NCI-H524 treated with DMSO at 0.1 percent for 48 hours (cell line): Measurements from ENCODE around the gene MAK.
A peak's percentile ranks its signal among the peaks of the same experiment; 100 is the strongest.
"Not testable (repeated sequence)": the region's sequence is repeated elsewhere in the genome, so short reads cannot be mapped to it uniquely, and the experiment has no call there.

Source experiments
- DNase-seq: peaks from one replicate; lab custom pipeline; 2025; lab: John Stamatoyannopoulos, UW

Gene MAK

DNA sequence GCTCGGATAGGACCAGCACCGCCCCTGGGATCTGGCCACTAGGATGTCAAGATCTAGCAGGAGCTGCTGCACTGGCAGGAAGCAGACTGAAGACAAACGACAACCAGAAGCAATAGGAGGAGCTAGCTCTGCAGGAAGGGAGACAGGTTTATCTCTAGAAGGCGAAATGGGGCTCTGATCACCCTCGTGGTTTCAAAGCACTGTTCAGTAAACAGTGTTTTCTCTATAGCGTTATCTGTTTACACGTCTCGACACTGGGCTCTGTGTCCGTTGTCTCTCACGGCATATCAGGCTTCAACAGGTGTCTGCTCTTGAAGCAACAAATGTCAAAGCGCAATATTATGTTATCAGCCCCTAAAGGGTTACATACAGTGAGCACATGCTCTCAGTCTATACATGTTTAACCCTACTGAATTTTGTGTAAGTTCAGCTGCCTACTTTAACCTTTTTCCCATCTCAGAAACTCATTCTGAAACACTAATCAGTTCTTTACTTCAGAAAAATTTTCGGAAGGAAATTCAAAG, 66.9 kb downstream of the MAK start:
- DNase-seq, result no peak

DNA sequence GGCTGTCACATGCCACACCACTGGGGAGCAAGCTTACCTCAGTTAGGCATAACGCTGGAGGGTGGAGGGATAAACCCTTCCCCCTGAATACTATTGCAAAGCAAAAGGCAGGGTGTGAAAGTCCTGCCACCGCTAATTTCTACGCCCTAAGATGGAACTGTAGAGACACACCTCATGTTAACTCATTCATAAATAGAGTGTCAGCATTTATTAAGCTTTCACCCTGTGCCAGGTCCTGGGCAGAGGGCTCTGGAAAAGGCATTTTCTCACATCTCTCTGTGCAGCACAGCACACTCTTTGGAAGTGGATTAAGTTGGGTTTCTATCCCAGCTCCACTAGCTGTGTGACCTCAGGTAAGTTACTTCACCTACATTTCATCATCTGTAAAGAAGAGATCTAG, 68.9 kb downstream of the MAK start:
- no peak for DNase-seq

DNA sequence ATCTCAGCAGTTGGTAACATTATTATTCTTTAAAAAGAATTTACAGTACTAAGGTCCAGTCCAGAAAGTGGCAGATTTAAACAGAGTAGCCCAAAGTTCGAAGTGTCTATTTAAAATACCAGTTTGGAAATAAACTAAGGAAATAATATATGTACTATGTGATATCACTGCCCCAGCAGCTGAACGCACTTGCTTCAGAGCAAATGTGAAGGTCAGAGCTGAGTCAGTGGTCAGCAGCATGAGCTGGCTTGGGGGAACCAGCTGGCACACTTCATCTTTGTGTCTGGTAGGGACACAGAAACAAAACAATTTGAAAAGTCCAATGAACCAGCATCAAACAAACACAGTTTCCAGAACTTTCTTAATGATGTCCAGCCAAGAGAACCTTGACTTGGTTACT, 75.3 kb downstream of the MAK start:
- no peak for DNase-seq

DNA sequence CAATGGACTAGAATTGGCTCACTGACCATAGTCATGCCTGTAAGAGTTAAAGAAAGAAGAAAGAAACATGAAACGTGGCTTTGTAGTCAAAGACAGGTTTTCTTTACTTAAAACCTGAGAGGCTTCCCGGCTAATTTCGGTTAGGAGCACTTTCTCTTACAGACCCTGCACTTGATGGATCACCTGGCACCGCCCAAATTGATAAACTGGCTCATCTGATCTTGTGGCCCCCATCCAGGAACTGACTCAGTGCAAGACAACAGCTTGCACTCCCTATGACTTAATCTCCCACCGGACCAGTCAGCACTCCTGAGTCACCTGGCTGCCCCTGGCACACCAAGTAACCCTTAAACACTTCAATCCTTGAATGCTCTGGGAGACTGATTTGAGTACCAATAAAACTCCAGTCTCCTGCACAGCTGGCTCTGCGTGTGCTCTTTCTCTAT, 78.4 kb downstream of the MAK start:
- peak; percentile 78 for DNase-seq

DNA sequence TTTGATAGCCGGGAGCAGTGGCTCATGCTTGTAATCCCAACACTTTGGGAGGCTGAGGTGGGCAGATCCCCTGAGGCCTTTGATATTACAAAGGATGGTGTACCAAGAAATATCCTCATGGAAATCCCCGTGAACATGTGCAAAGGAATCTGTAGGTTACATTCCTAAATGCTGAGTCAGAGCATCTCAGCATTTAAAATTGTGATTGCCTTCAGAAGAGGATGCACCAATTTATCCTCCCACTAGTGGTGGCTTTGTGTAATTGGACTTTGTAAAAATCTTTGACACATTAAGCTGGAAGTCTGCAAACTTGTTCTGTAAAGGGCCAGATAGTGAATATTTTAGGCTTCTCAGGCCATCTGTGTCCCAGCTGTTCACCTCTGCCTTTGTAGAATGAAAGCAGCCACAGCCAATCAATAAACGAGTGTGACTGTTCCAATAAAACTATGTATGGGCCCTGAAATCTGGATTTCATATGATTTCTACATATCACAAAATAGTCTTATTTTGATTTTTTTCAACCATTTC, 79.0 kb downstream of the MAK start:
- peak; percentile 51 for DNase-seq

DNA sequence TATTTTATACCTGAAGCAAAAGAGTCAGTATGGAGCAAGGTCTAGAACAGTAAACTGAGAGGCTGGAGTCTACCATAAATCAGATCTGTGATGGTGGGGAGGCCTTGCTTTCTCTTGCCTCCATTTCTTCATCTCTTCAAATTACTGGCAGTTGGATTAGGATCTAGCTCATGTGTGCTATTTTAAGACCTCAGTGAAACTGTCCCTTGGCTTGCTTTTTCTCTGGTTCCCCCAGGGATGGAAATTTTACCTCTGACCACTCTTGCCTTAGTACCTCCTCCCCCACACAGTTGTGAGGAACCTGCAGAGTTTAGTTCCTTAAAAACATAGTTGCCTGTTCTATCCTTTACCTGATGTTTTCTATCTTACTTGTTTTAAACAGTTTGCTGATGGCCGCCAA, 82.3 kb downstream of the MAK start:
- no peak for DNase-seq

DNA sequence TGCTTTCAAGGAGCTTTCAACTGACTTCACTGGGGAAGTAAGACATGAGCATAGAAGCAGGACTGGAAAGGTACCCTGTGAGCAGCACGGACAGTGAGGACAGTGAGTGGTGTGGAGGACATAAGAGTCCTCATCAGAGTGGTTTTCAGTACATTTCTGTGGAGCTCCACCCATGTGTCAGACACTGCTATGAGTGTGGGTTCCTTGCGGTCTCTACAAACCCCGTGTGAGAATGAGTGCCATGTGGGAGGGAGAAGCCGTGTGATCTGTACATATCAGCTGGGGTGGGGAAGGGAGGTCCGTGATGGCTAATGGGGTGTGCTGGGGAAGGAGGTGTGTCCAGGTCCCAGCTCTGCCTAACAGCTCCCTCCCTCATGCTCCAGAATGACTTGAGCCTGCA, 86.6 kb downstream of the MAK start:
- not testable (repeated sequence) for DNase-seq

DNA sequence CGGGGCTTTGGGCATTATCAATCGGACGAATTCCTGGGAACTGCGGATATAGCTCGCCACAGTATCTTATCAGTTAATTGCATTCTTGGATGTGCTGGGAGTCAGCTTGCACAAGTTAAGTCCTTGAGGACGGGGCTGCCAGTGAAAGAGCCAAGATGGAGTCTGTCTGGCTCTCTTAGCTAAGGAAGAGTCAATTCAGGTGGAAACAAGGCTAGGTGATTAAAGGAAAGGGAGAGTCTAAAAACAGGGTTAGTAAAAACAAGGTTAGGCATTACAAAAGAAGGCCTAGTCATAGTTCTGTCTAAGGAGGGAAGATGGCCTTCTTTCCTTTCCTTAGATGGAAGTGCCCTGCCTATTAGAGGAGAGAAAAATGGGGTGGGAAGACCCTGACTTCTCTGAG, 87.8 kb downstream of the MAK start:
- DNase-seq, result not testable (repeated sequence)

DNA sequence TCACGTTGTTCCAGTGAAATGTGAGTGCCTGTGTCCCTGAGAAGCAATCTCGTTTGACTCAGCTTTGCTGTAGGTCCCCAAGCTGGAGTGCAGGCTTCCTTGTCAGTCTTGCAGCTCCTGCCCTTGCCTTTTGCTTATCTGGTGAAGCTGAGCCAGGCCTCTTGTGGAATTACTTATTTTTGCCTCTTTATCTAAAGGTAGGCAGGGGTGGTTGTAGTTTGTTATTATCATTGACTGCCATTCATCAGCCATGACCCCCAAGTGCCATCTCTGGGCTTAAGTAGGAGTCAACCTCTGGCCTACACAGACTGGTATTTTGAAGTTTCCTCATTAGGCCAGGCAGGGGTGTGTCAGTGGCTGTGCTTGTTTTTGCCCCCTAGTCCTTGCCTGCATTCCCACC, 88.6 kb downstream of the MAK start:
- no peak for DNase-seq

DNA sequence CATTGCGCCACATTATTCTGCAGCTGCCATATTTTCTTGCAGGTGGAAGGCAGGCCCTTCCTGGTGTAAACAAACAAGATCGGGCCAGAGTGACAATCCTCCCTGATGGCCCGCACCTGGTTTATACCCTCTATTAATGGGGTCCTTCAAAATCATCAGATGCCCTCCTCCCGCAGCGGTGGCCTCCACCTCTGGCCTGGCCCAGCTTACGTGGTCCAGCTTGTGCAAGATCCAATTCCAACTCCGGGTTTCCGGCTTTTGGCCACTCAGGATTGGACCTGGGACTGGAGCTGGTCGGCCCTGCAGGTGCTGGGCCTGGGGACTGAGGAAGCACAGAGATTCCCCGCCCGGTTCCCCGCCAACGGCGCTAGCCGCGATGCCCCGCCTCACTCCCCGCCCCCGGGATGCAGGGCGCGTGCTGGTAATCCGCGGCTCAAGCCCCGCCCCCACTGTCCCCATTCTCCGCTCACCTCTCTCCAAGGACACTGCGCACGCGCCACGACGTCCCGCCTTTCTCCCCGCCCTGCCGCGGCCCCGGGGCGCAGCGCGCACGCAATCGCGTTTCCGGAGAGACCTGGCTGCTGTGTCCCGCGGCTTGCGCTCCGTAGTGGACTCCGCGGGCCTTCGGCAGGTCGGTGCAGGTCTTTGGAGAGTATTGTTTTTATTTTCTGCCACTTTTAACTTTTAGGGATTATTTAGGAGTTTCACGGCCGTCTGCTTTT, 90.9 kb downstream of the MAK start, which contains the start of gene TMEM14B:
Gene TMEM14B (plus strand): TSS at position 555 of the 722 bp plus-strand sequence. CDS start 1,441 bp downstream, outside the sequence.
- DNase-seq, result peak; percentile 83

DNA sequence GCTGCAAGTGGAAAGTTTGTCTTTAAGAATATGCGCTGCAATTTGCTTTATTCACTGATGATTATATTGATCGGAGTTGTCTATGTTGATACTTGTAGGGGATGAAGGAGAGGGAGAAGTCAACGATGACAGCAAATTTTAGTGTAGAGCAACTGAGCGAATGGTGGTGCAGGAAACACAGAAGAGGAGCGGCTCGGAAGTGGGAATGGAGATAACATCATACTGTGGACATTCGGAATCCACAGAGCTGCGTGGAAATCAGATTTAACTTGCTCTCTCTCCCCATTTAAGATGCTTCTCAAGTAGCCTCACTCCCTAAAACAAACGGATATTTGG, 91.5 kb downstream of the MAK start:
- DNase-seq, result no peak

DNA sequence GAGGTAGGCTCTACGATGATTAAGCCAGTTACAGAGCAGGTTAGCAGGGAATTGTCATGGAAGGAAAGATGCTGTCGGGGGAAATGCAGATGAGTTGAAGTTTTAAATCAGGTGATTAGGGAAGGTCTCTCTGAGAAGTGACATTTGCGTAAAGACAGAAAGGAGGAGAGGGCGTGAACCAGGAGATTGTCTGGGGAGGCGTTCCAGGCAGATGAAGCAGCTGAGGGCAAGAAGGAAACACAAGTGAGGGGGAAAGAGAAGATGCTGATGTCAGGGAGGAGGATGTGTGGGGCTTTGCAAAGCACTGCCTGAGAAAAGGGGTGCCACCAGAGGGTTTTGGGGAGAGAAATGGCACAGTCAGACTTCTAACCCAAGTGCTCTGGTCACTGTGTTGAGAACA, 93.2 kb downstream of the MAK start:
- DNase-seq, result no peak

DNA sequence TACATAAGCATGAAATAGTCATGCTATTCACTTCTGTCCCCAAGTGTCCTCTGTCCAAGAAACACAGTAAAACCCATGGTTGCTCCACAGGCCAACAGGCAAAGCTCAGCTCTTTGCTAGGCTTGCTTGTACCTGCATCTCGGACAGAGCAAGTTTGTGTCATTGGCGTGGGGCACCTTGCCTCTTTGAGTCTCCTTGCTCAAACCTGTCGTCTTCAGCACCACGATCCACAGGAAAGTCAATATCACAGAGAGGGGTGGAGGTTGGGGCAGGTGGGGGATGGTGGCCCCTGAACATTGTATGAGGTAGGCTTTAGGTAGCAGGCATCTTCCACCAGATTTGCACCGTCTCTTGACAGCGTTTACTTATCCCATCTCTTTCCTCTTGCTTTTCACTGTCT, 94.8 kb downstream of the MAK start:
- DNase-seq, result no peak

DNA sequence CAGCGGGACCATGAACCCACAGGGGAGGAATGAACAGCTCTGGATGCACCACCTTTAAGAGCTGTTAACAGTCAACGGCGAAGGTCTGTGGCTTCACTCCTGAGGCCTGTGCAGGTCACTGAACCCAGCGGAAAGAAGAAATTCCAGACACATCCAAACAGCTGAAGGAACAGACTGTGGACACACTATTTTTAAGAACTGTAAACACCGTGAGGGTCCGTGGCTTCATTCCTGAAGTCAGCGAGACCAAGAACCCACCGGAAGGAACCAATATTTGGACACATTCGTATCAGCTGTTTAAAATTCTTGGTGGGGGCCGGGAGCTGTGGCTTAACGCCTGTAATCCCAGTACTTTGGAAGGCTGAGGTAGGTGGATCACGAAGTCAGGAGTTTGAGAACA, 96.1 kb downstream of the MAK start:
- DNase-seq, result no peak

DNA sequence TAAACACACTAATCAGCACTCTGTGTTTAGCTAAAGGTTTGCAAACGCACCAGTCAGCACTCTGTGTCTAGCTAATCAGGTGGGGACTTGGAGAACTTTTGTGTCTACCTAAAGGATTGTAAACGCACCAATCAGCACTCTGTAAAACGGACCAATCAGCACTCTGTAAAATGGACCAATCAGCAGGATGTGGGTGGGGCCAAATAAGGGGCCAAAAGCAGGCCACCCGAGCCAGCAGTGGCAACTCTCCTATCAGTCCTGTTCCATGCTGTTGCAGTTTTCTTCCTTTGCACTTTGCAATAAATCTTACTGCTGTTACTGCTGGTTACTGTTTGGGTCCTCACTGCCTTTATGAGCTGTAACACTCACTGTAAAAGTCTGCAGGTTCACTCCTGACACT, 96.7 kb downstream of the MAK start:
- DNase-seq, result not testable (repeated sequence)

DNA sequence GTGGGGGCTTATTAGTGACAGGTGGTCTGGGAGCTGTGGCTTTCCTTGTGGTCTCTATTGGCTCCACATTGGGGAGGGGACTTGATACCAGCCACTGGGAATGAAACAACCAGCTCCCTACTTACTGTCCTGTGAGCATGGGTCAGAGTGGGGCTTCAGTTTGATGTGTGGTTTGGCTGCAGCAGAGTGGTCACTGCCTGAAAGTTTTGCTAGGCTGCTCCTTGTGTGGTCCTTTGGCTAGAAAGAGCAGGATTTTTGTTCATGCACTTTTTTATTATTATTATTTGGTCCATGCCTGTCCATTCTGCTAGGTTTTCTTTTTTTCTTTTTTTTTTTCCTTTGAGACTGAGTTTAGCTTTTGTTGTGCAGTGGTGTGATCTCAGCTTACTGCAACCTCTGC, 98.3 kb downstream of the MAK start:
- DNase-seq, result no peak

DNA sequence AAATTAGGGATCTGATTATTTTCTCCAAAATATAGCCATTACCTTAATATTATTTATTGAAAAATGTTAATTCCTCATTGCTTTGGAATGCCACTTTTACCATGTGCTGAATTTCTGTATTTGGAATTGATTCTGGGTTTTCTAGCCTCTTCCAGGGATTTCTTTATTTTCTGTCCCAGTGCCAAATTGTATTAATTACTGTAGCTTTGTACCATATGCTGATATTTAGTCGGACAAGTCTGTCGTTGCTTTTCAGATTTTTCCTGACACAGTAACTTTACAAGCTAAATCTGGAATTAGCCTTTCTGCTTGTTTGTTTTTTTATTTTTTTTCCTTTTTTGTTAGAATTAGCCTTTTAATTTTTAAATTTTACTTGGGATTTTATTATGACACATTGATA, 101.6 kb downstream of the MAK start:
- DNase-seq, result no peak

DNA sequence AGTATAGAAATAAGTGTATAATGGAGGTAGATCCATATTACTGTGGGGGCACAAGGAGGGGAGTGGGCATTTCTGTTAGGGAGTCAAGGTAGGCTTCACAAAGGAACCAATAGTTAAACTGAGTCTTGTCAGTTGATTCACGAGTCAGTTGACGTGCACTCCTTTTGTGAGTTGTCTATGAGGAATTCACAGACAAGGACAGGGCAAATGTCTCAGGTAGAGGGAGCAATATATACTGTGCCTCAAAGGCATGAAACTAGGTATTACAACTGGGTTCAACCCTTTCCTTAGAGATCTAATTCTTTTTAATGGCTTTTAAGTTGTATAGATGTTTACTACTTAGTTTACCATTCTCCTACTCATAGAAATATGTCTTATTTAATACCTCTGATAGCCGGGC, 104.5 kb downstream of the MAK start:
- no peak for DNase-seq

DNA sequence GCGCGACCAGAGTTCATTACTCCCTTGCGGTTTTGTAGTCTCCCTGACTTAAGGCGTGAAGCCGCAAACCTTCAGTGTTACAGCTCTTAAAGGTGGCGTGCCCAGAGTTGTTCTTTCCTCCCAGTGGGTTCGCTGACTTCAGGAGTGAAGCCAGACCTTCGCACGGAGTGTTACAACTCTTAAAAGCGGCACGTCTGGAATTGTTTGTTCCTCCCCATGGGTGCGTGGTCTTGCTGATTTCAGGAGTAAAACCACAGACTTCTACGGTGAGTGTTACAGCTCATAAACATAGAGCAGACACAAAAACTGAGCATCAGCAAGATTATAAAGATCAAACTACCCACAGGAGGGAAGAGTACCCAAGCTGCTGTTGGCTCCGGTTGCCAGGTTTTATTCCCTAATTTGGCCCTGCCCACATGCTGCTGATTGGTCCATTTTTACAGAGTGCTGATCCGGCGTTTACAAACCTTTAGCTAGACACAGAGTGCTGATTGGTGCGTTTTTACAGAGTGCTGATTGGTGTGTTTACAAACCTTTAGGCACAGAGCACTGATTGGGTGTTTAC, 105.1 kb downstream of the MAK start:
- no peak for DNase-seq

DNA sequence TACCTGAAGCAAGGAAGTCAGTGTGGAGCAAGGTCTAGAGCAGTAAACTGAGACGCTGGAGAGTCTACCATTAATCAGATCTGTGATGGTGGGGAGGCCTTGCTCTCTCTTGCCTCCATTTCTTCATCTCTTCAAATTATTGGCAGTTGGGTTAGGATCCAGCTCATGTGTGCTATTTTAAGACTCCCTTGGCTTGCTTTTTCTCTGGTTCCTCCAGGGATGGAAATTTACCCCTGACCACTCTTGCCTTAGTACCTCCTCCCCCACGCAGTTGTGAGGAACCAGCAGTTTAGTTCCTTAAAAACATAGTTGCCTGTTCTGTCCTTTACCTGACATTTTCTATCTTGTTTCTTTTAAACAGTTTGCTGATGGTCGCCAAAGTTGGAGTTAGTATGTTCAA, 108.1 kb downstream of the MAK start:
- DNase-seq, result no peak

DNA sequence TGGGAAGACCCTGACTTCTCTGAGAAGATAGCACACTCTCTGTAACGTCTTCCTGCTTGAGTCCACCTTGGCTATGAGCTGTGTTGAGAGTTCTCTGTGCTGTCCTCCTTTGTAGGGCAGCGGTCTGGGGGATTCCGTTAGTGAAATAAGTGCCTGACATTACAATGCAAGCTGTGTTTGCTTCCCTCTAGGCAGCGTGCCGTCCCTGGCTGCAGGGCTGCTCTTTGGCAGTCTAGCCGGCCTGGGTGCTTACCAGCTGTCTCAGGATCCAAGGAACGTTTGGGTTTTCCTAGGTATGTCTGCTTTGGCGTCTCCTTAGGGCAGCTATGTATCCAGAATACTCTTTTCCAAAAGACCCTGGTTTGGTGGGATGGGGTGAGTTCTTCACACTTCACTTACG, 112.6 kb downstream of the MAK start:
- DNase-seq, result no peak

DNA sequence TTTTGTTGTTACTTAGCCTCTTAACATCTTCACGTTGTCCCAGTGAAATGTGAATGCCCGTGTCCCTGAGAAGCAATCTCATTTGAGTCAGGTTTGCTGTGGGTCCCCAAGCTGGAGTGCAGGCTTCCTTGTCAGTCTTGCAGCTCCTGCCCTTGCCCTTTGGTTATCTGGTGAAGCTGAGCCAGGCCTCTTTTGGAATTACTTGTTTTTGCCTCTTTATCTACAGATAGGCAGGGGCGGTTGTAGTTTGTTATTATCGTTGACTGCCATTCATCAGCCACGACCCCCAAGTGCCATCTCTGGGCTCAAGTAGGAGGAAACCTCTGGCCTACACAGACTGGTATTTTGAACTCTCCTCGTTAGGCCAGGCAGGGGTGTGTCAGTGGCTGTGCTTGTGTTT, 113.3 kb downstream of the MAK start:
- no peak for DNase-seq

DNA sequence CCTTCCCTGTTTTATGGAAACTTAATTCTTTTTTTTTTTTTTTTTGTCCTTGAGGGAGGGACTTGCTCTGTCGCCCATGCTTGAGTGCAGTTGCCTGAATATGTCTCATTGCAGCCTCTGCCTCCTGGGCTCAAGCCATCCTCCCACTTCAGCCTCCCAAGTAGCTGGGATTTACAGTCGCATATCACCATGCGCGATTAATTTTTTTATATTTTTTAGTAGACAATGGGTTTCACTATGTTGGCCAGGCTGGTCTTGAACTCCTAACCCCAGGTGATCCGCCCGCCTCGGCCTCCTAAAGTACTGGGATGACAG, 114.8 kb downstream of the MAK start:
- DNase-seq, result no peak
